Memory B cell (primary cell): ENCODE data around the gene FAM83G.
"Not testable (repeated sequence)": the region's sequence is repeated elsewhere in the genome, so short reads cannot be mapped to it uniquely, and the experiment has no call there.

Source experiments
- ATAC-seq: fragments of 150-1000 bp; cut with Tn5 transposase; 2 replicates; pipeline ENCODE4 v1.10.0; 2021; ENCODE audit warnings: low read depth, mild to moderate bottlenecking, moderate library complexity
- DNase-seq, 2 donors: peaks; one replicate each; pipeline ENCODE4 v3.0.0; 2022; ENCODE audit warnings: low spot score in 2 of 2
- H3K27ac Mint-ChIP-seq: one replicate; pipeline ENCODE4 v1.8.0; 2022; ENCODE audit warnings: mild to moderate bottlenecking, moderate library complexity, mixed read lengths
- H3K27me3 Mint-ChIP-seq: one replicate; pipeline ENCODE4 v1.8.0; 2022; ENCODE audit warnings: mixed read lengths
- H3K36me3 Mint-ChIP-seq: one replicate; pipeline ENCODE4 v1.8.0; 2022; ENCODE audit warnings: mild to moderate bottlenecking, mixed read lengths
- H3K4me1 Mint-ChIP-seq: one replicate; pipeline ENCODE4 v1.8.0; 2022; ENCODE audit warnings: mixed read lengths
- H3K4me3 Mint-ChIP-seq: one replicate; pipeline ENCODE4 v1.8.0; 2022; ENCODE audit warnings: mild to moderate bottlenecking, moderate library complexity, mixed read lengths
- H3K9me3 Mint-ChIP-seq: one replicate; pipeline ENCODE4 v1.8.0; 2022; ENCODE audit warnings: mixed read lengths

FAM83G gene

DNA sequence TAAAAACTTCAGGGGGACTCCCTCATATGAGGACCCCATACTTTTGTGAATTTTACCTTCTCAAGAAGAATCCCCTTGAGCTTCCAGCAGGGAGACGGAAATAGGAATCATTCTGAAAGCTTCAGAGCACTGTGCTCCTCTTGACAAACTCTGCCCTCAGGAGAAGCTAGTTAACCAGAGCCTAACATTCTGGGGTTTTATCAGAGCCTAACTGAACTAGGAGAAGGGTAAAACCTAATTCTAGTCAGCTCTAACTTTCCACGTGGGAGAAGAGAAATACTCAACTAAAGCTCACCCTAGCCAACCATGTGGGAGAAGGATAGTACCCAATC is 65.9 kb downstream of the FAM83G start:
- no peak overlapping the region for H3K27ac Mint-ChIP-seq
- no peaks in the 10 kb centered on the region for H3K36me3 Mint-ChIP-seq
- DNase-seq (no peak), ATAC-seq (no peak)
- H3K9me3 Mint-ChIP-seq: no peaks in the 10 kb centered on the region
- no peaks in the 10 kb centered on the region for H3K4me1 Mint-ChIP-seq
- H3K4me3 Mint-ChIP-seq: no peak overlapping the region
- peaks cover 12% of the 10 kb centered on the region for H3K27me3 Mint-ChIP-seq

DNA sequence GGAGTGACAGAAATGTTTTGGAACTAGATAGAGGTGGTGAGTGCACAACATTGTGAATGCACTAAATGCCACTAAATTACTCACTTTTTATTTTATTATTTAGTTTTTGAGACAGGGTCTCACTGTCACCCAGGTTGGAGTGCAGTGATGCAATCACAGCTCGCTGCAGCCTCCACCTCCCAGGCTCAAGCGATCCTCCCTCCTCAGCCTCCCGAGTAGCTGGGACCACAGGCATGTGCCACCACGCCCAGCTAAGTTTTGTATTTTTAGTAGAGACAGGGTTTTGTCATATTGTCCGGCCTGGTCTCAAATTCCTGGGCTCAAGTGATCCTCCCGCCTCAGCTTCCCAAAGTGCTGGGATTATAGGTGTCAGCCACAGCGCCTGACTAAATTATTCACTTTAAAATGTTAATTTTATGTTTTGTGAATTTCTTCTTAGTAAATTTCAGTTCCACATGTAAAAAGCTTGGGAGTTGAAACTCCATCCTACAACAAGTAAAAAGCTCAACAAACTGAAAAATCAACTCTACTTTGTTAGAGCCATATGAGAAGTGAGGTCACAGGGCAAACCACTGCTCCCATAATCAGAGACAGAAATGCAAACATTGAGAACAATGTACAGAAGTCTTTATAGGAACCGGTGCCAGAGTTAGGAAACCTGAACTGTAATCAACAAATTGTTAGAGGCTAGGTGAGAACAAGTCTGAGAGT is 66.4 kb downstream of the FAM83G start:
- ATAC-seq: no peak
- no peak for DNase-seq
- Mint-ChIP-seq H3K4me1 (peaks cover 3% of the 10 kb centered on the region), H3K27ac (no peak overlapping the region), H3K36me3 (no peaks in the 10 kb centered on the region), H3K9me3 (no peaks in the 10 kb centered on the region), H3K4me3 (no peak overlapping the region), H3K27me3 (peaks cover 12% of the 10 kb centered on the region)

DNA sequence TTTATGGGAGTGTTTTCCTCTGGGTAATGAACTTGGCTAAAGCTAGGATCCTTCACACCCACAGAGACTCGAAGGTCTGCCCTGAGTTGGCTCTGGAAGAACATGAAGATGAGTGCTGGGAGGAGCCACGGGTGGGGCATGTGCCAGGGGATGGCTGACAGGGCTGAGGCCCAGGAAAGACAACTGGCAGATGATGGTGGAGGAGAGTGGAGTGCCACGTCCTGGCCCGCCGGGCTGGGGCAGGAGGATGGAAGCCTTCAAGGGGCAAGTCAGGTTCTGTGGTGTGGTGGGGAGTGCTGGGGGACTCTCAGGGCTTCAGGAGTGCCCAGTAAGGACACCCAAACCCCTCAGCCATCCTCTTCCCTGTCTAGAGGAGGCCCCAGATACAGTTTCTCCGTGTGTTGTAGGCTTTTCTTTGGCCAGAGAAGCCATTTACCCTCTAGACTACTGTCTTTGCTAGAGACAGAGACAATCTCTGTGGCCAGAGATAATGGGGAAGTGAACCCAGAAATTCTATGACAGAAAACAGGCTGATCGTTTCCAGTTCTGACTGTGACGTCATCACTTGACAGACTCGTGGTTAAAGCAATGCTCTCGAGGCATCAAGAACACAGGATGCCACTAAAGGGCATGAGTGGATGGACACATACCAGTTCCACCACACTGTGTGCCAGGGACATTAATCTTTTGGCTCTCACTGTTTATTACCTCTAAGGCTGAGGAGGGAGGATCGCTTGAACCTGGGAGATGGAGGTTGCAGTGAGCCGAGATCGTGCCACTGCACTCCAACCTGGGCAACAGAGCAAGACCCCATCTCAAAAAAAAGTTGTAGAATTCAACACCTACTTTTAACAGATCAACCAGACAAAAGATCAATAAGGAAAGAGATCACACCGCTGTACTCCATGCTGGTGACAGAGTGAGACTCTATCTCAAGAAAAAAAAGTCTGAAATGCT is 71.2 kb downstream of the FAM83G start:
- Mint-ChIP-seq H3K27ac (peak overlapping the region; percentile 63), H3K36me3 (peaks cover 17% of the 10 kb centered on the region), H3K9me3 (no peaks in the 10 kb centered on the region), H3K4me1 (peaks cover 8% of the 10 kb centered on the region), H3K27me3 (peaks cover 3% of the 10 kb centered on the region), H3K4me3 (no peak overlapping the region)
- ATAC-seq (peak; percentile 85), DNase-seq (peak in 1 of 2 donors; percentile 33)

DNA sequence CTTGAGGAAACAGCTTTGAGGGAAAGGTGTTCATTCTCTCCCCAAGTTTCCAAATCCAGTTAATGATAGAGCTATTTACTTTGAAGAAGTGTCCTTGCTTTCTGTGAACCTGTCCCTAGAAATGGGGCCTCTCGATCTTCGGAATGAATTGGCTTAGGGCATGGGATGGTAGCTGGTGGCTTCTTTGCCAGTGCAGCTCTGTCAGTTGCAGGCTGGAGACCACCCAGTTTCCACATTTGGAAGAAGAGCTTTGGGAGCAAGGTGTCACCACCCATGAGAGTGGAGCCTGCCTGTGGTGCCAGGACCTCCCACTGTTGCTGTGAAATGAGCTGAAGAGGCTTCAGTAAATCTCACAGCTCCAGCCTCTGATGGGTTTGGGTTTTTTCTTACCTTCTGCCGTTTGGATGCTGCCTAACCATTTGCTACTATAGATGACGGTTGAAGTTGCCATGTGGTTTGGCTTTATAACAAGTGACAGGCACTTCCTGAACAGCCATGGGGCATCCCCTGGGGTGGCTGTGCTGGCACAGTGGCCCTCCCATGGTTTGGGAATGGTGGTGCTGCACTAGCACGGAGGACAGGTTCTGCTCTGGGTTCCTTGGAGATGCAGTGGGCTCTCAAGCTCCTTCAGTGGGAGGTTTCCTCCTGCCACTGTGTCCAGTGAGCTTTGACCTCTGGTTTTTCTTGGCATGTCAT is 72.1 kb downstream of the FAM83G start:
- Mint-ChIP-seq H3K27me3 (peaks cover 3% of the 10 kb centered on the region), H3K36me3 (peaks cover 21% of the 10 kb centered on the region), H3K9me3 (no peaks in the 10 kb centered on the region), H3K27ac (peak overlapping the region; percentile 63), H3K4me1 (peaks cover 8% of the 10 kb centered on the region), H3K4me3 (no peak overlapping the region)
- DNase-seq (no peak), ATAC-seq (peak; percentile 69)

DNA sequence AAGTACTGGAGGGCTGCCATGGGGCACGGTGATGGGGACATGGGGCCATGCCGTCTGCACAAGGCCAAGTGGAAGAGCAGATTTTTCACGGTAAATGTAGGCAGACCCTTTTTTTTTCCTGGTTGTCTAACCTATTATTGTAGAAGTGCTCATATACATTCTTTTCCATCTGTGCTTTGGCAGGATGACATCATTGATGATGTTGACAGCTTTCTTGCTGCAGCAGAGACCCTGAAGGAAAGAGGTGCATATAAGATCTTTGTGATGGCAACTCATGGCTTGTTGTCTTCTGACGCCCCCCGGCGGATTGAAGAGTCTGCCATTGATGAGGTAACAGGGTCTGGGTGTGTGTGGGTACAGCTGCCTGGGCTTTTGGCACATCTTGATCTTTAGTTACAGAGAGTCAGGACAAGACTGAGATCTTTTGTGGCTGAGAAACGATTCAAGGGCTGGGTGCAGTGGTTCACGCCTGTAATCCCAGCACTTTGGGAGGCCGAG is 75.9 kb downstream of the FAM83G start:
- DNase-seq: no peak

DNA sequence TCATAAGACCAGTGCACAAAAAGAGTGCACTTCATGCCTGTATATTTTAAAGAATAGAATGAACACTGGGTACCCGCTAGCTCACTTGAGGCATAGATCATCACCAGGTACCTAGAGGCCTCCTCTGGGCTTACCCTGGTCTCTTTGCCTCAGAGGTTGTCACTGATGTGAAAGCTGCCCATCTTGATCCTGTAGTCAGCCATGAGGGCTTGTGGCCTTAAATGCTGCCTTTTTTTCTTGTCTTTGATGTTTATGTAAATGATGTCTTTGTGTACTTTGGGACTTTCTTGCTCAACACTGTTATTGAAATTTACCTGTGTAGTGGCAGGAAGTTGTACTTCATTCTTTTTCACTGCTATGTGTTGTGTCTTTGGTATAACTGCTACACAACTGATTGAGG is 79.4 kb downstream of the FAM83G start:
- Mint-ChIP-seq H3K27ac (no peak overlapping the region), H3K27me3 (no peaks in the 10 kb centered on the region), H3K9me3 (no peaks in the 10 kb centered on the region), H3K4me3 (no peak overlapping the region), H3K36me3 (peaks cover 24% of the 10 kb centered on the region), H3K4me1 (peaks cover 23% of the 10 kb centered on the region)
- ATAC-seq (no peak), DNase-seq (no peak)

More for the DNA sequence above, 75.9 kb downstream of the FAM83G start:
- no peaks in the 10 kb centered on the region for H3K27me3 Mint-ChIP-seq
- peaks cover 30% of the 10 kb centered on the region for H3K36me3 Mint-ChIP-seq
- H3K4me1 Mint-ChIP-seq: peaks cover 12% of the 10 kb centered on the region
- H3K9me3 Mint-ChIP-seq: no peaks in the 10 kb centered on the region
- H3K4me3 Mint-ChIP-seq: no peak overlapping the region
- no peak overlapping the region for H3K27ac Mint-ChIP-seq
- ATAC-seq: no peak

DNA sequence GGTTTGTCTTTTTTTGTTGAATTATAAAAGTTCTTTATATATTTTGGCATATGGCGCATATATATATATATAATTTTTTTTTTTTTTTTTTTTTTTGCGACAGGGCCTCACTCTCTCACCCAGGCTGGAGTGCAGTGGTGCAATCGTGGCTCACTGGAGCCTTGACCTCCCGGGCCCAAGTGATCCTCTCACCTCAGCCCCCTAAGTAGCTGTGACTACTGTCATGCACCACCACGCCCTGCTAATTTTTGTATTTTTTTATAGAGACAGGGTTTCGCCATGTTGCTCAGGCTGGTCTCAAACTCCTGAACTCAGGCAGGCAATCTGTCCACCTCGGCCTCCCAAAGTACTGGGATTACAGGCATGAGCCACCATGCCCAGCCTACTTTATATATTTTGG is 82.0 kb downstream of the FAM83G start:
- not testable (repeated sequence) for H3K9me3 Mint-ChIP-seq, H3K4me3 Mint-ChIP-seq, H3K27me3 Mint-ChIP-seq, ATAC-seq, DNase-seq, H3K27ac Mint-ChIP-seq
- H3K4me1 Mint-ChIP-seq: peaks cover 33% of the 10 kb centered on the region
- peaks cover 16% of the 10 kb centered on the region for H3K36me3 Mint-ChIP-seq

DNA sequence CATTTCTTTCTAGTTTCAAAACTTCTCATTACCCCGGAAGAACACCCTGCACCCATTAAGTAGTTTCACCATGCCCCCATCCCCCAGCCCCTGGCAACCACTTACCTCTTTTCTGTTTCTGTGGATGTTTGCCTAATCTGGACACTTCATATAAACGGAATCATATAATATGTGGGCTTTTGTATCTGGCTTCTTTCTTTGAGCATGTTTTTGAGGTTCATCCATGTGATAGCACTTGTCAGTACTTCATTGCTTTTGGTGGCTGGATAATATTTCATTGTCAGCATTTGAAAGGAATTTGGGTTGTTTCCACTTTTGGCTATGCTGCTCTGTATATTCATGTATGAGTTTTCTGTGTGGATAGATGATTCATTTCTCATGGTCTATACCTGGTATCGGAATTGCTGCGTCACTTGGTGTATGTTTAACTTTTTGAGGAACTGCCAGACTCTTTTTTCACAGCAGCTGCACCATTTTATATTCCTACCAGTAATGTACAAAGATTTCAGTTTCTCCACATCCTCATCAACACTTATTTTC is 82.6 kb downstream of the FAM83G start:
- DNase-seq (no peak), ATAC-seq (peak; percentile 71)
- H3K9me3 Mint-ChIP-seq: no peaks in the 10 kb centered on the region
- H3K27me3 Mint-ChIP-seq: no peaks in the 10 kb centered on the region
- peaks cover 19% of the 10 kb centered on the region for H3K36me3 Mint-ChIP-seq
- peak overlapping the region; percentile 53 for H3K27ac Mint-ChIP-seq
- peak overlapping the region; percentile 71 for H3K4me3 Mint-ChIP-seq
- peaks cover 36% of the 10 kb centered on the region for H3K4me1 Mint-ChIP-seq

DNA sequence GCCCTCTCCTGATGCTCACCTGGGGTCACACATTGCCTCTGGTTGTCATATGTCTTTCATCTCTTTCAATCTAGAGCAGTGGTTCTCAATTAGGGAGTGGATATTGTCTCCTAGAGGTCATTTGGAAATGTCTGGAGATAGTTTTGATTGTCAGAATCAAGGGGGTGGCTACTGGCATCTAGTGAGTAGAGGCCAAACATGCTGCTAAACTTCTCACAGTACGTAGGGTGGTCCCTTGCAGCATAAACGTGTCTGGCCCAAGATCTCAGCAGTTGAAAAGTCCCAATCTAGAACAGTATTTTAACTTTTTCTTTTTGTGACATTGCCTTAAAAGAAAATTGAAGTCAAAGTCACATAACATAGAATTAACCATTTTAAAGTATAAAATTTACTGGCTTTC is 83.1 kb downstream of the FAM83G start:
- H3K27ac Mint-ChIP-seq: peak overlapping the region; percentile 53
- H3K9me3 Mint-ChIP-seq: no peaks in the 10 kb centered on the region
- no peaks in the 10 kb centered on the region for H3K27me3 Mint-ChIP-seq
- ATAC-seq (no peak), DNase-seq (no peak)
- peaks cover 19% of the 10 kb centered on the region for H3K36me3 Mint-ChIP-seq
- H3K4me3 Mint-ChIP-seq: peak overlapping the region; percentile 61
- H3K4me1 Mint-ChIP-seq: peaks cover 38% of the 10 kb centered on the region

DNA sequence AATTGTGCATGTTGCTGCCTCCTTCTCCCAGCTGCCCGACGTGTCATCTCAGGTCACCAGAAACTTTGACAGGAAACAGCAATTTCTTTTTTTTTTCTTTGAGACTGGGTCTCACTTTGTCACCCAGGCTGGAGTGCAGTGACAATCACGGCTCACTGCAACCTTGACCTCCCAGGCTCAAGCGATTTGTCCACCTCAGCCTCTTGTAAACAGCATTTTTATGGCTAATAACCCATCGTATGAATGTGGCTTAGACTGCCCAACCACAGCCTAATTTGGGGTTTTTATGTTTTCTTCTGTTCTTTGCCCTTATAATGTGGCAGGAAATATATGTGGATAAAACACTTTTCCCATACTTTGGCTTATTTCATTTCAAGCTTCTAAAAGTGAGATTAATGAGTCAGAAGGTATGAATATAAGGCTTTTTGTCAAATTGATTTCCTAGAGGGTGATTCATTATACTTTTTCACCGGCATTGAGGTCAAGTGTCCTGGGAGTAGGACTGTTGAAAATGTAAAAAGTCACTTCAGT is 83.6 kb downstream of the FAM83G start:
- peak overlapping the region; percentile 53 for H3K27ac Mint-ChIP-seq
- H3K4me3 Mint-ChIP-seq: peak overlapping the region; percentile 61
- ATAC-seq (no peak), DNase-seq (no peak)
- H3K4me1 Mint-ChIP-seq: peaks cover 38% of the 10 kb centered on the region
- no peaks in the 10 kb centered on the region for H3K9me3 Mint-ChIP-seq
- H3K36me3 Mint-ChIP-seq: peaks cover 19% of the 10 kb centered on the region
- H3K27me3 Mint-ChIP-seq: no peaks in the 10 kb centered on the region

DNA sequence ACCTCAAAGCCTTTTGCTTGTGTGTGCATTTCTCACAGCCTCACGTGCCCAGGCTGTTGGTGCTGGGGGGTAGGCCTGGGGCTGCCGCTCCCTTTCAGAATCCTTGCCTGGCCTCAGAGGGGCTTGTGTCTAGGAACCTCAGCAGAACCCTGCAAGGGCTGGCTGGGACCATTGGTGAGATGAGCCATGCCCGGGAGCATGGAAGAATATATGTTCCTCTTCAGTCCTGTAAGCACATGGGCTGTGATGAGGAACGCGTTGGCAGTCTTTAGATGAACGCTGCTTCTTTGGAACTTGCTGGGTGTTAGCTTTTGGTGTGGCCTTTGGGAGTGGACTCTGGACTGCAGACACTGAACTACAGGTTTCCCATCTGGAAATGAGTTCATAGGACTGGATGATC is 84.6 kb downstream of the FAM83G start:
- Mint-ChIP-seq H3K4me1 (peaks cover 35% of the 10 kb centered on the region), H3K27me3 (no peaks in the 10 kb centered on the region), H3K9me3 (no peaks in the 10 kb centered on the region), H3K4me3 (no peak overlapping the region), H3K27ac (peak overlapping the region; percentile 75), H3K36me3 (peaks cover 19% of the 10 kb centered on the region)
- ATAC-seq: no peak
- DNase-seq: no peak
